NCI-H2107 treated with DMSO at 0.1 percent for 48 hours (cell line): Measurements from ENCODE around the gene COMMD9.

Experiments
- DNase-seq: peaks from one replicate; lab custom pipeline; 2025; ENCODE audit not compliant: unreplicated experiment; lab: John Stamatoyannopoulos, UW

Gene COMMD9

DNA sequence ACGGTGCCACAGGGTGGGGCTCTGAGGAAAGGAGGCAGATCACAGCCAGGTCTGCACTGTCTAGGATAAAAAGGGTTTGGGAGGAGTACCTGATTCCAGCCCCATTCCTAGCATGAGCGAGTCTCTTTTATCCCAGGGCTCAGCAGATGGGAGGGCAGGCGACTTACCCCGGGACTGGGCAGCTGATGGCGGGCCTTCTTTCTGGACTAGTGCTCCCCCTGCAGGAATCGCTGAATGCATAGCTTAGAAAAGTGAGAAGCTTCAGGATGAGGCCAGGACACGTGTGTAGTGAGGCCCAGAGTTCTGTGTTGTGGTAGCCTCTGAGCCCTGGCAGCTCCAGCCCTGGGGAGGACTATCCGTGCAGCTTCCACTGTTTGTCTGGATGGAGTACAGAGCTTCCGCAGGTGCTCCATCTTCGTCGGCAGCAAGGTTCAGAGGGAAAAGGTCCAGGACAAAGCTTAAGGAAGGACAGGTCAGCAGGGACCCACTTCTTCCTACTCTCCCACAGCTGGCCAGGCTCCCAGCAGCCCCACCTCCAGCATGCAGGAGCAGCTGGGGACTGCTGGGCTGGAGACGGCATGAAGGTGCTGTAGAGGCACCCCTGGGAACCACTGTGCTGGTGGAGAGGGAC lies 30.4 kb downstream of the COMMD9 start:
- DNase-seq = peak; percentile 25

DNA sequence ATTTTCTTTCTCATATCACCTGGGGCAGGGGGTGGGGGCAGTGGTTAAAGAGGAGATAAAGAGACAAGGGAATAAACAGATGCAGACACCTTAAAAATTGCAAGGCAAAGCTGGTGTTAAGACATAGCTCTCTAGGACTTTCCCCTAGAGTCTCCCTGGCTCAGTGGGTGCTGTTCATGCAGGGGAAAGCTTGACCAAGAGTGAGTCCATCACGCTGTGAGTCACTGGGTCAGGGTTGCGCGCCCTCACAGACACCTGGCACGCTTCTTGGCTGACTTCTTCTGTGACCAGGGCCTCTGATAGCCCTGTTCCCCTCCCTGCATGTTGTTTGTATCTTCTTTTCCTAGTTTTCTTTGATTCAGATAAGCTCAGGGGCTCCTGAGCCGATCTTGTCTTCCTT lies 31.9 kb downstream of the COMMD9 start:
- DNase-seq = no peak

DNA sequence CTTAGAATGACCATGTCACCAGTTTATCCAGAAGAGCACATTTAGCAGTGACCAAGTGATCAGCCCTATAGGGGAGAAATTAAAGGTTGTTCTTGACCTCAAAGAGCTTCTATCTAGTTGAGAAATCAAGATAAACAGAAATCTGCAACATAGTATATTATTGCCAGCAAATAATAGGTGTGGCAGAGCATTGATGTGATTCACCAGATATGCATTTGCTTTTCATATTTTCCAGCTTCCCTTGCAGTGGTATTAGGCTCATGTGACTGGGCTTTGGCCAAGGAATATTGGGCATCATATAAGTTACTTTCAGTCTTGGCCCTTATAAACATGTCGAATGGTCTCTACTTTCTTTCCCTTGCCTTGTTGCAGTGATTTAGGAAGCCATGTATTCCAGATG lies 34.5 kb downstream of the COMMD9 start:
- no peak for DNase-seq

DNA sequence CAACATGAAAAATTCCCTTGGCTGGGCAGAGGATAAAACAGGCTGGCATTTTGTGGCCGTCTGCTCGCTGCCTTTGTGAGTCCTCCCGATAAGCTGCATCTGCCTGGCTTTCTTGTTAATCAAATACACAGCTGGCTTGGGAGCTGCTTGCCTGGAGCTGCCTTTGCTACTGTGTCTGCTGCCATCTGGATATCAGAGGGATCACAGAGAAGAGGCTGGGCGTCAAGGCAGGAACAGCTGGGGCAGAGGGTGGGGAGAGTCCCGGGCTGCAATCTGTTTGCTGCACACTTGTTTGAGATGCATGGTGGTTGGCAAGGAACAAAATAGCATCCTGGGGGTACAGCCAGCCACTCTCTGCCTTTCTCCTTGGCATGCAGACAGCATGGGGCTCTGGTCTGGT lies 36.0 kb downstream of the COMMD9 start:
- DNase-seq = no peak

DNA sequence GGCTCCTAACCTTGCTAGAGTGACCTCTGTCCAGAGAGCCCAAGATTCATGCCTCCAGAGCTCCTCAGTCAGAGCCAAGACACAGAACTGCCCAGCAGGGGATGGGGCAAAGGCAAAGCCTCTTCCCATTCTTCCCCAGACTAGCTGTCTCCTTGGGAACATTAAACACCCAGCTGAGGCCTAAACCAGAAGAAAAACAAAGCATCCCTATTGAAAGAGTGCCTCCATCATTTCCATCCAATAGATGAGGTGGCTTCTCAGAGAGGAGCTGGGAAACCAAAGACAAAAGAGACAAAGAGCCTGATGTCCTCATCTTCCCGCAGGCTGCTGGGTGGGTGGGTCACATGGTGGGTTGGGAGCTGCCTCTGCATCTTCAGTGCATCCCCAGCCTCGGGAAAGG lies 37.4 kb downstream of the COMMD9 start:
- no peak for DNase-seq

DNA sequence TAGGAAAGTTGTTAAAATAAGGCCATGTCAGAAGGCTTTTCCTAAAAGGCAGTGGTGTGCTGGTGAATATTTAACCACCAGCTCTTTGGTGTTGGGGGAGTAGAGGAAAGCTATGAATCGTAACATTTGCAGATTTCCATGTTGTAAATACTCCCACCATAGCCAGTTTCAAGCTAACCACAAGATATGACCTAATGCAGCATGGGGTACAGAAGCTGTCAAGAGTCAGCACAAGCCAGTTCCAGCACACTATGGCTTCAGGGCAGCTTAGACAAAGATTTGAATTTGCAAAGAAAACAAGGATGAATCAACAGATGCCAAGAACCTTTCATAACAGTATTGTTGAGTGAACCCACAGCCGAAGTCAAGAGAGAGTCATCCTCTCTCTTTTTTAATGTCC lies 40.0 kb downstream of the COMMD9 start:
- DNase-seq = no peak

DNA sequence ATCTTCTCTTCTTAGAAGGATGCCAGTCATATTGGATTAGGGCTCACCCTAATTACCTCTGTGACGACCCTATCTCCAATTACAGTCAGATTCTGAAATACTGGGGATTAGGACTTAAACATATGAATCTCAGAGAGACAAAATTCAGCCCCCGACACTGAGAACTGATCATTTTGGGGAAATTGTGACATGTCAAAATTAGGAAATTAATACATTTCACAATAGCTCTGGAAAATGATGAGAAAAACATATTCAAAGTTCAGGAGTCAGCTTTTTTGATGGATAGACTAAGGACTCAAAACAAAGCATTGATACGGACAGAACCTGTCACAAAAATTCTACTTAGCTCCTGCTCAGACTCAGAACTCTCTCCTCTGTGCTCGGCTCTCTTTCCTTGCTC lies 40.8 kb downstream of the COMMD9 start:
- no peak for DNase-seq

DNA sequence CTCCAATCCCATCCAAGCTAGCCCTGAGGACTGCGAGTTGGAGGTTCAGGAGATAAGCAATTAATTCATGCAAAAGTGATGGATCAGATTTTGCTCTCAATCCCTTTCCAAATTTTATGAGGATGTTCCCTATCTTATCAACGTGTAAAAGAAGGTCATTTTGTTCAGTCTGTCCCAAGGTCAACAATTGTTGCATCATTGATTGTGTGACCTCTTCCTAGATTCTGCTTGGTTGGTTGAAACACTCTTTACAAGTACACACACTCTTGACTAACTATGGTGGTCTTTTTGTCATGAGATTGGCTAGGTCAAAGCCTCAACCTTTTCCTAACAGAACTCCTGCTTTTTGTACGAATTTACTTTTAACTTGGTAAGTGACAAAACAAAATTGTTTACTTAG lies 41.7 kb downstream of the COMMD9 start:
- DNase-seq = no peak

DNA sequence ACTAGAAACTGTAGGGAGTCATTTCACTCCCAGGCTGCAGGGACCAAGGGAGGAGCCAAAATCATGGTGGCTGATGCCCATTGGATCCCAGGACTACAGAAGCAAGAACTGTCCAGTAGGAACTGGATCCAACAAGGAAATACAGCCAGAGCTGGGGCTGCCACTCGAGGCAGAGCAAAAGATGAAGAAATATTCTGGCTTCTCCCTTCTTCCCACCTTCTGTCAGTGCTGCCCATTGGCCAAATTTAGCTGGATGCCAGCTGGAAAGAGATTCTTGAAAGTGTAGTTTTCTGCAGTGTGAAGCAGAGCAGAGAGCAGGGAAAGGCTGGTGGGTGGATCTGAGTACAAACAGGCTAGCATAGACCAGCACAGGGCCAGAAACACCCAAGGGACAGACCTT lies 45.6 kb downstream of the COMMD9 start:
- DNase-seq = no peak

DNA sequence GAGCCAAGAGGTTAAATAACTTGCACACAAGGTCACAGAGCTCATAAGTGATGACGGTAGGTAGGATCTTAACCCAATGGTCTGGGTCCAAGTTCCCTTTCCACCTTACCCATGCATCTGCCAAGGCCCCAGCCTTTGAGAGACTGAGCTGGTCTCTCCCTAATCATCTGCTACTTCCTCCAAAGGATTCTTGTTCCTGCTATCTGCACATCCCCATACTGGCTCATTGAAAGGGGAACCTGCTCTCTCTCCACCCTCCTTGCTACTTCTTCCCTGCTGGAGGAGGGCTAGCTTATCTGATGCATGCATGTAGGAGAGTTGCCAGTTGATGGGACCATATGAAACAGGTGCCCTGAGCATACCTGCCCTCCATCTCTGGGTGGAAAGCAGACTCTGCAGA lies 47.7 kb downstream of the COMMD9 start:
- DNase-seq = no peak

DNA sequence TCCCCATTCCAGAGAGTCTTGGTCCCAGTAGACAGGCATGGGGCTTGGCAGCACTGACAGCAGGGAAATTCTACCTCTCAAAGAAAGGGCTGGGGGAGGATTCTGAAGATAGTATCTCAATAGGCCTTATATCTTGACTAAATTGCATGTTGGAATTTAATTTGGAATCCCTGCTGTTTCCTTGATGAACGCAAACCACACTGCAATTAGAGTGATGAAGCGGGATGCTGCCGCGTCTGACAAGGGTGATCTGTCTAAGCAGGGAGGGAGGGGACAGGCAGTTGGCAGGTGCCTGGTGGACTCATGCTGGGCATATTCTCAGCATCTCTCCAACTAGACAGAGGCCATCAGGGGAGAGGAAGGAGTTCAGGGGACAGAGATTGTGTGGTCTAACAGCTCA lies 48.4 kb downstream of the COMMD9 start:
- DNase-seq = no peak

DNA sequence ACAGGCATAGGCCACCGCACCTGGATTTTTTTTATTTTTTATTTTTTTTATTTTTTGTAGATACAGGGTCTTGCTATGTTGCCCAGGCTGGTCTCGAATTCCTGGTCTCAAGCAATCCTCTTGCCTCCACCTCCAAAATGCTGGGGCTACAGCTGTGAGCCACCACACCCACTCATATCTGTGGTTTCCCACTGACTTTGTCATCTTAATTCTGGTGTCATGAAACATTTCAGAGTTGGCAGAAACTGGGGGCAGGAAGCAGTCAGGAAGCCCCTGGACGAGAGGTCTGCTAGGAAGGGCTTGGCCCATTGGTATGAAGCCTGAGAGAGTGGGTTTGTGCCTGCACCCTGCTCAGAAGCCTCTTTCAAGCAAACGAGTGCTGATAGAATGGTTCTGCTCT lies 49.1 kb downstream of the COMMD9 start:
- DNase-seq = no peak

DNA sequence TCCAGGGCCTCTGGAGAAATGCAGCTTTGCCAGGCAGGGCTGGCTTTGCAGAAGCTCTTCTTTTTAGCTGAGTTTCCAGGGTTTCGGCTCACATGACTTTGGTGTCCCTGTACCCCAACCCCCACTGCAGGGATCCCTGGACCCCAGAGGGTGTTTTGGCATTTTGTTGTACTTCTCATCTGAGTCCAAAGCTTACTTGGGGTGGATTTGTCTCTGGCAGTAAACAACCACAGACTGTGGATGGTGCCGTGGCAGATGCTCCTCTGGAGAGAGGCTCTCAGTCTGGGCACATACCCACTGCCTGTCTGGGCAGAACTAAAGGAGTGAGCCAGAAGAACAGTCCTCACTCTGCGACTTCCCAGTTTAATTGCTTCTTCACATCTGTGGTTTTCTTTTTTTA lies 49.6 kb downstream of the COMMD9 start:
- no peak for DNase-seq

DNA sequence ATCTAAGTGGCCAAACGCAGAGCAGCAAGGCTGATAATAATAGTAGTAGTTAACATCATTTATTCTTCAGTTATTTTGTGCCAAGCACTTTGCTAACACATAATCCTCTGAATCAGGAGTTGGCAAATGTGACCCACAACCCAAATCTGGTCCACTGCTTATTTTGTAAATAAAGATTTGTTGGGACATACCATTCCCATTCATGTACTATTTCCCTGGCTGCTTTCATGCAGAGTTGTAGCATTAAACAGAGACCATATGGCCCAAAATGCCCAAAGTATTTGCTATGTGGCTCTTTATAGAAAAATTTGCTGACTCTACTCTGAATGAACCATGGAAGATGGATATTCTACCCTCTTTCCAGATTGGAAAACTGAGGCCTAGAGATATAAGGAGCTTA lies 50.3 kb downstream of the COMMD9 start:
- no peak for DNase-seq

DNA sequence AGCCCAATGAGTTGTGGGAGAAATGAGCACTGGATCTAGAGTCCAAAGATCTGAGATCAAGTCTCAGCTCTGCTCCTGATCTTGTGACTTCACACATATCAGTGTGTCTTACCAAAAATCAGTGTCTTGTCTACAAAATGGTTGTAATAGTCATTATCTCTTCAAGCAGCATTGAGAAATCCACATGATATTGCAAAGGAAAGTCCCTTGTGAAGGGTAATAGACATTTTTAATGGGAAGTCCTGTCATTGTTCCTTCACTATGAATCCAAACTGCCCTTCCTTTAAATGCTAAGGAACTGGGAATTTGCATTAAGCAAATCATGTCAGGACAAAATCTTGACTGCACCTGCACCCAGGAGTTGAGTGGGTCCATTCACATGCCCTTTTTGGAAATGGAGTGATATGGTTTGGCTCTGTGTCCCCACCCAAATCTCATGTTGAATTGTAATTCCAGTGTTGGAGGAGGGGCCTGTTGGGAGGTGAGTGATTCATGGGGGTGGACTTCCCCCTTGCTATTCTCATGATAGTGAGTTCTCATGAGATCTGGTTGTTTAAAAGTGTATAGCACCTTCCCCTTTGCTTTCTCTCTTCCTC lies 51.1 kb downstream of the COMMD9 start:
- no peak for DNase-seq

DNA sequence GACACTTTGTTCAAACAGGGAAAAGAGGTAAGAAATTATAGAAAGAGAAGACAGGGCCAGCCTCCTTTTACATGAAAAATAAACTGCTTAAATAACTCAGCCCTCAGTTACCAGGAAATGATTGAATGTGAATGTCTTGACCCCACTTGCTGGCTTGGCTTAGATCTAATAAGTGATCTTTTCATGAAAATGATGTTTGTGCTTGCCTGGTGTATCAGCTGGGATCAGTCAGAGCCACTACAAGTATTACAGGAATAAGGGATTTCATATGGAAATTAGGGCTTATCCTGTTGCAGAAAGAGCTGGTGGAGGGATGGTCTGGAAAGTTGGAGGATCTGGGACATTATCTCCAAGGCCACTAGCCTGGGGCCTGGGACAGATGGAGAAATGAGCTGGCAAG lies 51.8 kb downstream of the COMMD9 start:
- no peak for DNase-seq

DNA sequence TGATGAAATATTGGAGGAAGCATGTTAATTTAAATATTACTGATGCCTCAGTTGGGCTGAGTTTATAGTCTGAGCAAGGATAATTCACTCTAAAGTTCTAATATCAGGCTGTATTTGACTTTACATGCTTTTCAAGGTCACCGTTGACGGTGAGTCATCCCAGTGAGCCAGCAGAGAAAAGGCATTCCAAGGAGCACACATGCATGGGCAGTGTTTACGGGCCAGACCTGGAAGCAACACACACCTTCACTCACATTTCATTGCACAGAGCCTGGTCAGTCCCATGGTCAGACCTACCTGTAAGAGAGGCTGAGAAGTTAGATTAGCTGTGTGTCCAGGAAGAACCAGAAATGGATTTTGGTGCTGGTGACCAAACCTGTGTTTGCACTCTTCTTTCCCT lies 53.5 kb downstream of the COMMD9 start:
- DNase-seq = no peak

DNA sequence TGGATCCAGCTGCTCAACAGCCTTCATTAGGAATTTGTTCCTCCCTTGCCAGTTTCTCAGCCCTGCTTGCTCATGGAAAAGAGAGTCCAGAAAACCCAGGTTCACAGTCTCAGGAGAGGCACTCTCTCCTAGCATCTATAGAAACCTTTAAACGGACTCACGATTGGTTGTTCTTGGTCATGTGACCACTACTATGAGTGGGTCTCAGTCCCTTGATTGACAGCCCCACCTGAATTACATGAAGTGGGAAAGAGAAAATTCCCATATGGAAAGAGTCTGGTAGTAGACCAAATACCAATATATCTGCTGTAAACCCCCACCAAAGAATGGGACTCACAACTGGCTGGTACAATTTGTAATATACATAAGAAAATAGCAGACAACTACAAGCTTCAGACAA lies 54.4 kb downstream of the COMMD9 start:
- DNase-seq = no peak

DNA sequence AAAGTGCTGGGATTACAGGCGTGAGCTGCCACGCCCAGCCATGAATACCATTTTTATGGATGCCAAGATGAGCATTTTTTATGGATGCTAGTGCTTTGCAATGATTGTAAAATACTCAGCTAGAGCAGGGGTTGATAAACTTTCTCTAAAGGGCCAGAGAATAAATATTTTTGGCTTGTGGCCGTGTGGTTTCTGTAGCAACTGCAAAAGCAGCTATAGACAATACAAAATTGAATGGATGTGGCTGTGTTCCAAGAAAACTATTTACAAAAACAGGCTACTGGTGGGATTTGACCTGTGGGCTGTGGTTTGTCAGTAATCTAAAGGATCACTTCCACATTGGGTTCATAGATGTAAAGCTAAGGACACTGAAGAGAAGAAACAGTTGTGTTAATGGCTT lies 56.0 kb downstream of the COMMD9 start:
- DNase-seq = no peak

DNA sequence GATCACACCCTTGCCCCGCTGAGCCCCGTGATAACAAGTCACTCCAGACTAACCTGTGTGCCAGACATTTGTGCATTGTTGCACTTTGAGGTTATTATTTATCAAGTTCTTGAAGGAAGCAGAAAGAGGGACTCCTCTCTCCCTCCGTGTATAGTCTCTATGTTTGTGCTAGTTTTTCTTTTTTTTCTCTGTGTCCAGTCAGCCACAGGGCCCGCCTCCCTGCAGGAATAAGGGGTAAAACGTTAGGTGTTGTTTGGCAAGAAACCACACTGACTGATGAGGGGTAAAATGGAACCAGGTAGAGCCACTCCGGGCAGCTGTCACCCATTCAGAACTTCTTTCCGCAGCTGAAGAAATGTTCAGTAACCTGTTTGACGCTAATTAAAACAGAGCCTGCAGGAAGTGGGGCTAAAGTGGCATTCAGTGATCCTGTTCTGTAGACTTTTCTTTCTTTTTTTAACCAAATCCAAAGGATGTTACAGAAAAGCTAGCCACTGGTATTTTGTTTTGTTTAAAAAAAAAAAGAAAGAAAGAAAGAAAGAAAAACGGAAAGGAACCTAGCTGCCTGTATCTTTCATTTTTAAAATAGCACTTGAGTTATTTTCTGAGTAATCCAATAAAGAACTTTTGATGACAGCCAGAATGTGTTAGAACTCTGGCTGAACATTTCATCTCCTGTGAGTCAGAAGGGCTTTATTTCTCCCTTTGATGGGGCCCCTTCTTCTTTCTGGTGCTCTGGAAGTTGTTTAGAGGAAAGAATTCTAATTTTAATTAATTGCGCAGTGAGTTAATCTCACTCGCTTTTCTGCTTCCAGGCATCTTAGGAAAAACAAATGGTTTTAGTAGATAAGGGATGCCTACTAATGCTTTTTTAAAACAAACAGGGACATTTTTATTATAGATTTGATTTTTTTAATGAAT lies 58.2 kb downstream of the COMMD9 start:
- DNase-seq = no peak

DNA sequence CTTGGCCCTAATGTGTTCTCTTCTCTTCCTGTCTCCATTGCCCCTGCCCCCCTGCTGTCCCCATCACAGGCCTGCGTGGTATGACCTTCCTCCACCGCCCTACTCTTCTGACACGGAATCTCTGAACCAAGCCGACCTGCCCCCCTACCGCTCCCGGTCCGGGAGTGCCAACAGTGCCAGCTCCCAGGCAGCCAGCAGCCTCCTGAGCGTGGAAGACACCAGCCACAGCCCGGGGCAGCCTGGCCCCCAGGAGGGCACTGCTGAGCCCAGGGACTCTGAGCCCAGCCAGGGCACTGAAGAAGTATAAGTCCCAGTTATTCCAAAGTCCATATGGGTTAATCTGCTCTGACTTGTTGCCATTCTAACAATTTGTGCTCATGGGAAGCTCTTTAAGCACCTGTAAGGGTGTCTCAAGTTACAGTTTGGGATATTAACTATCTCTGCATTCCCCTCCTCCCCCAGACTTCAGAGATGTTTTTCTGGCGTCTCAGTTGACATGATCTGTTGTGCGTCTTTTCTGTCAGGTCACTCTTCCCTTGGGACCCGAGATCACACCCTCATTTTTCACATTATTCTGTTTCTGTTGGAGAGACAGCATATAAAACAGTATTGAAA lies 60.0 kb downstream of the COMMD9 start:
- DNase-seq = no peak

DNA sequence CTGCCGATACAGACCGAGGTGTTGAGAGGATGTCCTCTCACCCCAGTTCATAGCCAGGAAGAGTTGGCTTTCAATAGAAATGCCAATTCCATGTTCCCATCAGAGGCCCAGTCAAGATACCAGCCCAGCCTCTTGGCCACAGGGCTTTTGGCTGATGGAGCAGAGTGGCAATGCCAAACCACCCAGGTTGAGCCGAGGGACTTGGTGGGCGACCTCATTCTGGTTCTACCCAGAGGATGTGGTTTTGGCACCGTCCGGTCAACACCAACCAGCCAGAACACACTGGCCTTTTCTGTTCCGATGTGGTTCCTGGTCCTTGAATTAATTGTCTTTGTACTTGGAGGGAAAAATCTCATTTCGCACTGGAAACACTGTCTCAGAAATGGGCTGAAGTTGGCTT lies 60.5 kb downstream of the COMMD9 start:
- no peak for DNase-seq
